H4 (cell line): ENCODE measurements around the gene MYOZ1. TPM values are rescaled to one million over a fixed set of nuclear protein-coding genes. Genes with fewer than 3 reads are reported as not detected.
"Not testable (repeated sequence)": the region's sequence is repeated elsewhere in the genome, so short reads cannot be mapped to it uniquely, and the experiment has no call there.

ENCODE experiments used
- DNase-seq: peaks from one replicate; pipeline ENCODE4 v3.0.0-alpha.2; 2015; ENCODE audit warnings: low spot score
- total RNA-seq: library from RNA; depleted of rRNA; stranded (reverse); fragments of >200 nt; shearing (Covaris generic); gene quantifications from 2 replicates; pipeline ENCODE4 v1.2.3, GENCODE V29; 2014; rRNA removed

MYOZ1 gene
- total RNA-seq, result 0.33 TPM in 1 of 2 replicates, not detected in the other

GRCh38 chr10:73641328-73642060, at the start of gene MYOZ1:
TSS of gene MYOZ1 (minus strand) at chr10:73641474. CDS start at chr10:73640017, 1,457 bp downstream.
- no peak for DNase-seq

- not testable (repeated sequence) for DNase-seq
These were observed 49.5 kb upstream of the MYOZ1 start for GRCh38 chr10:73690755-73691154.

GRCh38 chr10:73689596-73689995, 48.3 kb upstream of the MYOZ1 start:
- DNase-seq, result not testable (repeated sequence)

- not testable (repeated sequence) for DNase-seq
These were observed 46.4 kb upstream of the MYOZ1 start for GRCh38 chr10:73687641-73688040.

GRCh38 chr10:73674546-73674945, 33.3 kb upstream of the MYOZ1 start:
- not testable (repeated sequence) for DNase-seq

GRCh38 chr10:73668378-73668777, 27.1 kb upstream of the MYOZ1 start:
- DNase-seq, result not testable (repeated sequence)

- DNase-seq, result not testable (repeated sequence)
These were observed 25.0 kb upstream of the MYOZ1 start for GRCh38 chr10:73666153-73666809.

- not testable (repeated sequence) for DNase-seq
These were observed 24.3 kb upstream of the MYOZ1 start for GRCh38 chr10:73665581-73665980.

GRCh38 chr10:73664156-73665040, 23.1 kb upstream of the MYOZ1 start:
- DNase-seq, result not testable (repeated sequence)

- not testable (repeated sequence) for DNase-seq
These were observed 22.3 kb upstream of the MYOZ1 start for GRCh38 chr10:73663621-73664020.

GRCh38 chr10:73662705-73663104, 21.4 kb upstream of the MYOZ1 start:
- not testable (repeated sequence) for DNase-seq

- DNase-seq, result no peak
These were observed 14.7 kb upstream of the MYOZ1 start, which contains the start of gene SYNPO2L for GRCh38 chr10:73655990-73656298. TSS of gene SYNPO2L (minus strand) at chr10:73656029. CDS start at chr10:73655922, 107 bp downstream.

- no peak for DNase-seq
These were observed 14.1 kb upstream of the MYOZ1 start for GRCh38 chr10:73655257-73655989.

GRCh38 chr10:73653701-73654100, 12.4 kb upstream of the MYOZ1 start:
- DNase-seq, result no peak

GRCh38 chr10:73653195-73653594, 11.9 kb upstream of the MYOZ1 start:
- DNase-seq, result no peak

GRCh38 chr10:73650537-73651331, 9.5 kb upstream of the MYOZ1 start:
- peak; percentile 31 for DNase-seq

- no peak for DNase-seq
These were observed 8.7 kb upstream of the MYOZ1 start for GRCh38 chr10:73649876-73650536.

GRCh38 chr10:73648975-73649829, 7.9 kb upstream of the MYOZ1 start:
- no peak for DNase-seq
